ENCODE data around the gene PRKG1. TPM values are rescaled to one million over a fixed set of nuclear protein-coding genes. Genes with fewer than 3 reads are reported as not detected.
"Not testable (repeated sequence)": the region's sequence is repeated elsewhere in the genome, so short reads cannot be mapped to it uniquely, and the experiment has no call there.

The PRKG1 gene
- total RNA-seq, 2 donors from 2014 or later = 8.1 to 16.6 TPM

DNA sequence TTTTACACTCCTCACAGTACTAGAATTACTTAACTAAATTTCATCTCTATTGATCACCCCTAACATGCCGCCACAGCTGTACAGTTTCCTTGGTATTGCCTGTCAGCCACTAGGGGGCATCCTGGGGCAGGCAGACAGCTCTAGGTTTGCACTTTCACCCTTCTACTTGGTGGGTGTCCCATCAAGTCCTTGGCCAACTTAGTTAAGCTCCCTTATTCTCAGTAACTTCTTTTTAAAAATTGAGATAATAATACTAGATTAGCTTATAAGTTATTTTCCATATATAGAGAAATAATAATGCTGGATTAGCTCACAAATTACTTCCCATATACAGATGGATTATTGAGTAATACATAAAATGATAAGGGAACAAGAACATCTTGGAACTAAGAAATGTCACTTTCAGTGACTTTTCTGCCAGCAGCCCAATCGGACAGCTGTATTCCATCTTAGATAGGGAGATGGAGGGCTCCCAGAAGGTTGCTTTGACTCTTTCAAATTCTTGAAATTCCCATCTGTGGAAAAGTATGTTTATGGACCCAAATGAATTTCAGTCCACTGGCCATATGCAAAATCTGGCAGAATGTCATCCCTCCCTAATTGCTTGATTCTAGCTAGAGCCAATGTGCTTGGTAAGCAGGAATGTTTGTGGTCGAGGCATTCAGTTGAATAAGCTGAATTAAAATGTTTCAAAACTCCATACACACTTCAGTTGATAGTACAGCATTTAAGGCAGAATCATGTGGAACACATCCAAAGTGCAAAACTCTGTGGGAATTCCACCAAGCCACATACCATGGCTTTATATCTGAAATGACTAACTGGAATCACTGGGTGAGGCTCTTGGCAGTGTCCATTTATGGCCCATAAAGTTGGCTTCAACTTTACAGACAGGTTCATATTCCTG, 315.4 kb downstream of the PRKG1 start:
- no peak overlapping the region for H3K4me3 ChIP-seq
- peak; percentile 79 for DNase-seq
- H3K9me3 ChIP-seq = no peaks in the 10 kb centered on the region
- TF ChIP-seq, protein P1, sequence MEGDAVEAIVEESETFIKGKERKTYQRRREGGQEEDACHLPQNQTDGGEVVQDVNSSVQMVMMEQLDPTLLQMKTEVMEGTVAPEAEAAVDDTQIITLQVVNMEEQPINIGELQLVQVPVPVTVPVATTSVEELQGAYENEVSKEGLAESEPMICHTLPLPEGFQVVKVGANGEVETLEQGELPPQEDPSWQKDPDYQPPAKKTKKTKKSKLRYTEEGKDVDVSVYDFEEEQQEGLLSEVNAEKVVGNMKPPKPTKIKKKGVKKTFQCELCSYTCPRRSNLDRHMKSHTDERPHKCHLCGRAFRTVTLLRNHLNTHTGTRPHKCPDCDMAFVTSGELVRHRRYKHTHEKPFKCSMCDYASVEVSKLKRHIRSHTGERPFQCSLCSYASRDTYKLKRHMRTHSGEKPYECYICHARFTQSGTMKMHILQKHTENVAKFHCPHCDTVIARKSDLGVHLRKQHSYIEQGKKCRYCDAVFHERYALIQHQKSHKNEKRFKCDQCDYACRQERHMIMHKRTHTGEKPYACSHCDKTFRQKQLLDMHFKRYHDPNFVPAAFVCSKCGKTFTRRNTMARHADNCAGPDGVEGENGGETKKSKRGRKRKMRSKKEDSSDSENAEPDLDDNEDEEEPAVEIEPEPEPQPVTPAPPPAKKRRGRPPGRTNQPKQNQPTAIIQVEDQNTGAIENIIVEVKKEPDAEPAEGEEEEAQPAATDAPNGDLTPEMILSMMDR (IDR thresholded peaks at IDR 0.05) = peak; percentile 76
- no peaks in the 10 kb centered on the region for H3K27me3 ChIP-seq
- H3K27ac ChIP-seq = peak overlapping the region; percentile 73
- no peaks in the 10 kb centered on the region for H3K36me3 ChIP-seq
- intact Hi-C loops (cut with DNase I) = no loop called here
- peaks cover 9% of the 10 kb centered on the region for H3K4me1 ChIP-seq
- no peak overlapping the region for H3K9ac ChIP-seq (ENCODE audit: low read depth in 2 of 2, low read length in 2 of 2)

DNA sequence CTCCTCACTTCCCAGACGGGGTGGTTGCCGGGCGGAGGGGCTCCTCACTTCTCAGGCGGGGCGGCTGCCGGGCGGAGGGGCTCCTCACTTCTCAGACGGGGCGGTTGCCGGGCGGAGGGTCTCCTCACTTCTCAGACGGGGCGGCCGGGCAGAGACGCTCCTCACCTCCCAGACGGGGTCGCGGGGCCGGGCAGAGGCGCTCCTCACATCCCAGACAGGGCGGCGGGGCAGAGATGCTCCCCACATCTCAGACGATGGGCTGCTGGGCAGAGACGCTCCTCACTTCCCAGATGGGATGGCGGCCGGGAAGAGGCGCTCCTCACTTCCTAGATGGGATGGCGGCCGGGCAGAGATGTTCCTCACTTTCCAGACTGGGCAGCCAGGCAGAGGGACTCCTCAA, 318.7 kb downstream of the PRKG1 start:
- H3K9ac ChIP-seq (ENCODE audit: low read depth in 2 of 2, low read length in 2 of 2); H3K4me3 ChIP-seq; H3K9me3 ChIP-seq; H3K4me1 ChIP-seq; H3K27me3 ChIP-seq; DNase-seq; H3K27ac ChIP-seq; H3K36me3 ChIP-seq; intact Hi-C loops (cut with DNase I): not testable (repeated sequence)

DNA sequence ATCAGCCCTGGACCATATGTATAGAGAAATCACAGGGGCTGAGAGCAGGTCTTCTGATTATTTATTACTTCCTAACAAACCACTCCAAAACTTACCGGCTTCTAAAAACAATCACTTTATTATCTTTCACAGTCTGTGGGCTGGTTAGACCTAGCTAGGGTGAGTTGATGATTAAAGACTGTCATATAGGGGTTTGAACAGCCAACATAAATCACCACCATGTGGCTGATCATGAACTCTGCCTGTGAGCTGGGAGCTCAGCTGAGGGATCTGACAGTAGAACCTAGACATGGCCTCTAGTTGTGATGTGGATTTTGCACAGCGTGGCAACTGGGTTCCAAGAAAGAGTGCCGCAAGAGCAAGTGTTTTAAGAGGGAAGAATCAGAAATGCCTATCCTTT, 319.8 kb downstream of the PRKG1 start:
- DNase-seq = no peak
- TF ChIP-seq, protein P1 (IDR thresholded peaks at IDR 0.05) = no peak
- Histone ChIP-seq H3K36me3 (no peaks in the 10 kb centered on the region), H3K4me1 (peaks cover 9% of the 10 kb centered on the region), H3K4me3 (no peak overlapping the region), H3K9me3 (no peaks in the 10 kb centered on the region), H3K9ac (ENCODE audit: low read depth in 2 of 2, low read length in 2 of 2) (no peak overlapping the region), H3K27me3 (no peaks in the 10 kb centered on the region), H3K27ac (no peak overlapping the region)
- intact Hi-C loops (cut with DNase I) = no loop called here

DNA sequence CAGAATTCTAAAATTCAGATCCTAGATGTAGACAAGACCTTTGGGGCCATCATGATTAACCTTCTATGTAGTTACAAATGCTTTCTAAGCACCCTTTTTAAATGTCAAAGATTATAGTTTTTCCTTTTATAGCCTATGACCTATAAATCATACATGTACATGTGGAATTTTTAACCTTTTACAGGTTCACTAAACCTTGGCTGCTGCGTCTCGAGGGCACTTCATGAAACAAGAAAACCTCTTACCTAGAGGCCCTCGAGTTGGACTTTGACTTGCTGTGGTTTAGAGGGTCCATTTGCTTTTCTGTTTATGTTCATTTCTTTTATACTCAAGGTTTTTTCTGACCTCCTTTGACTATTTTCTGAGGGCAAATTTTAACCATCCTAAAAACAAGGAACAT, 323.0 kb downstream of the PRKG1 start:
- no peaks in the 10 kb centered on the region for H3K27me3 ChIP-seq
- no peaks in the 10 kb centered on the region for H3K9me3 ChIP-seq
- no peak overlapping the region for H3K9ac ChIP-seq (ENCODE audit: low read depth in 2 of 2, low read length in 2 of 2)
- peak; percentile 44 for DNase-seq
- no peaks in the 10 kb centered on the region for H3K4me1 ChIP-seq
- intact Hi-C loops (cut with DNase I) = no loop called here
- TF ChIP-seq, protein P1 (IDR thresholded peaks at IDR 0.05) = no peak
- peak overlapping the region; percentile 58 for H3K27ac ChIP-seq
- no peaks in the 10 kb centered on the region for H3K36me3 ChIP-seq
- no peak overlapping the region for H3K4me3 ChIP-seq

DNA sequence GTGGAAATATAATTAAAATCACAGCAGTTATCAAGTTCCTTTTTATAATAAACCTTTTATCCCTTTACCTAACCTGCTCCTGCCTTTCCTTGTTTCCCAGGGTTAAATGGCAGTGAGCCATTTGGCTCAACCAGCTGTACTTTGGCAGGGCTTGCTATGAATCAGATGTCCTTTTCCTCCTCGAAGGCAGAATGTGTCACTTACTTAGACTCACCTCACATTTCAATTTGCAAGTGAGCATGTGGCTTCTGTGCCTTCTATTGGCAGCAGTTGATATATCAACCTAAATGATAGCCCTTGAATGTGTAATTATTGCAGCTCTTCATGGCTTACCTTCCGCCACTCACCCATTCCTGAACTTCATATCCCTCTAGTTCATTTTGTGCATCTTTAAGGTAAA, 323.4 kb downstream of the PRKG1 start:
- intact Hi-C loops (cut with DNase I) = no loop called here
- Histone ChIP-seq H3K4me3 (no peak overlapping the region), H3K36me3 (no peaks in the 10 kb centered on the region), H3K27ac (peak overlapping the region; percentile 58), H3K9me3 (no peaks in the 10 kb centered on the region), H3K27me3 (no peaks in the 10 kb centered on the region), H3K4me1 (no peaks in the 10 kb centered on the region), H3K9ac (ENCODE audit: low read depth in 2 of 2, low read length in 2 of 2) (peak overlapping the region in 1 of 2 donors; percentile 9)
- TF ChIP-seq, protein P1 (IDR thresholded peaks at IDR 0.05) = no peak
- peak; percentile 82 for DNase-seq

DNA sequence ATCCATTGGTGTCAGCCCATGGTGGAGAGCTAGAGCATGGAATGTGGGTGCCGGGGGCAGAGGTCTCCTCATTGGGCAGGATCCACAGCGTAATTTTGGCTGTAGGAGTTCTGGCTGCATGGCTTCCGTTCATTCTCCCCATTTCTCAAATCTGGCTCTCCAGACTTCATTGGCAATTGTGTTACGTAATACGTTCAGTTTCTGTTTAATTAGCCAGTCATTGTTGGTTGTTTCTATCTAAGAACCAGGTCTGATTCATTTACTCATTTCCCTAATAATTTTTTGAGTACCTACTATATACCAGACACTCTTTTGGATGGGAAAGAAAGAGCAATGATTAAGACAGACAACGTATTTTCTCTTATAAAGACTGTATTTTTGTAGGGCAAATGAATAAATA, 325.6 kb downstream of the PRKG1 start:
- no peak overlapping the region for H3K9ac ChIP-seq (ENCODE audit: low read depth in 2 of 2, low read length in 2 of 2)
- intact Hi-C loops (cut with DNase I) = no loop called here
- H3K27ac ChIP-seq = no peak overlapping the region
- H3K4me3 ChIP-seq = no peak overlapping the region
- TF ChIP-seq, protein P1 (IDR thresholded peaks at IDR 0.05) = no peak
- no peaks in the 10 kb centered on the region for H3K36me3 ChIP-seq
- H3K9me3 ChIP-seq = no peaks in the 10 kb centered on the region
- no peak for DNase-seq
- no peaks in the 10 kb centered on the region for H3K27me3 ChIP-seq
- no peaks in the 10 kb centered on the region for H3K4me1 ChIP-seq

All from colonic mucosa (tissue), 4 donors.